Measurements from ENCODE around the gene ARHGEF16. TPM values are rescaled to one million over a fixed set of nuclear protein-coding genes. Genes with fewer than 3 reads are reported as not detected.

The ARHGEF16 gene
- total and polyA plus RNA-seq, 2 experiments from 2014 or later: not detected

- Histone ChIP-seq H2AFZ (no peak overlapping the region), H3K27me3 (replicated peaks; ENCODE audit: insufficient read depth) (peaks cover 30% of the 10 kb centered on the region), H3K9me2 (ENCODE audit: insufficient read depth) (no peaks in the 10 kb centered on the region), H3K27ac (no peak overlapping the region), H3K4me1 (ENCODE audit: insufficient read depth) (no peaks in the 10 kb centered on the region), H3K9me3 (ENCODE audit: low read depth) (no peaks in the 10 kb centered on the region), H3K4me2 (ENCODE audit: unreplicated experiment) (no peak overlapping the region), H3F3A (ENCODE audit: insufficient read depth) (no peaks in the 10 kb centered on the region), H3K36me3 (ENCODE audit: low read depth) (no peaks in the 10 kb centered on the region), H3K9ac (no peak overlapping the region), H3K4me3 (no peak overlapping the region), H3K79me2 (ENCODE audit: insufficient read depth) (no peaks in the 10 kb centered on the region), H4K20me1 (ENCODE audit: insufficient read depth) (no peaks in the 10 kb centered on the region)
- DNase-seq: no peak
- in situ Hi-C loops (cut with MboI): no loop called here
- TF ChIP-seq EZH2 (IDR thresholded peaks at IDR 0.05; ENCODE audit: insufficient read depth, poor library complexity, severe bottlenecking): no peak
- TF ChIP-seq EZH2phosphoT487 (IDR thresholded peaks at IDR 0.05; ENCODE audit: insufficient read depth, low read depth): no peak
- 48 to 57% methylated on average over 8 of the region's 8 CpGs for WGBS, 2 experiments (ENCODE audit: low coverage in 1 of 2, low lambda C conversion rate in 2 of 2, missing lambda C conversion rate in 2 of 2)
Measured at GRCh38 chr1:3441410-3441847, 13.0 kb upstream of the ARHGEF16 start.

GRCh38 chr1:3441880-3442279 is 12.6 kb upstream of the ARHGEF16 start:
- H3K36me3 ChIP-seq (ENCODE audit: low read depth): no peaks in the 10 kb centered on the region
- H3K9me2 ChIP-seq (ENCODE audit: insufficient read depth): no peaks in the 10 kb centered on the region
- no peak for TF ChIP-seq EZH2 (IDR thresholded peaks at IDR 0.05; ENCODE audit: insufficient read depth, poor library complexity, severe bottlenecking)
- TF ChIP-seq EZH2phosphoT487 (IDR thresholded peaks at IDR 0.05; ENCODE audit: insufficient read depth, low read depth): no peak
- H3K4me1 ChIP-seq (ENCODE audit: insufficient read depth): no peaks in the 10 kb centered on the region
- no peak overlapping the region for H3K27ac ChIP-seq
- no peaks in the 10 kb centered on the region for H3K79me2 ChIP-seq (ENCODE audit: insufficient read depth)
- WGBS, 2 experiments (ENCODE audit: low coverage in 1 of 2, low lambda C conversion rate in 2 of 2, missing lambda C conversion rate in 2 of 2): 29 to 43% methylated on average over 8 of the region's 8 CpGs
- no peak for DNase-seq
- in situ Hi-C loops (cut with MboI): no loop called here
- H3K4me2 ChIP-seq (ENCODE audit: unreplicated experiment): no peak overlapping the region
- H3K27me3 ChIP-seq (replicated peaks; ENCODE audit: insufficient read depth): peaks cover 30% of the 10 kb centered on the region
- H3K9me3 ChIP-seq (ENCODE audit: low read depth): no peaks in the 10 kb centered on the region
- no peaks in the 10 kb centered on the region for H4K20me1 ChIP-seq (ENCODE audit: insufficient read depth)
- no peak overlapping the region for H3K9ac ChIP-seq
- H2AFZ ChIP-seq: no peak overlapping the region
- no peaks in the 10 kb centered on the region for H3F3A ChIP-seq (ENCODE audit: insufficient read depth)
- no peak overlapping the region for H3K4me3 ChIP-seq

GRCh38 chr1:3442331-3442730 is 12.1 kb upstream of the ARHGEF16 start:
- no peaks in the 10 kb centered on the region for H3K4me1 ChIP-seq (ENCODE audit: insufficient read depth)
- H3K9ac ChIP-seq: no peak overlapping the region
- in situ Hi-C loops (cut with MboI): no loop called here
- DNase-seq: no peak
- 47 to 48% methylated on average over 13 of the region's 13 CpGs for WGBS, 2 experiments (ENCODE audit: low coverage in 1 of 2, low lambda C conversion rate in 2 of 2, missing lambda C conversion rate in 2 of 2)
- no peaks in the 10 kb centered on the region for H3K36me3 ChIP-seq (ENCODE audit: low read depth)
- H3K9me2 ChIP-seq (ENCODE audit: insufficient read depth): no peaks in the 10 kb centered on the region
- no peaks in the 10 kb centered on the region for H3K9me3 ChIP-seq (ENCODE audit: low read depth)
- H3K4me3 ChIP-seq: no peak overlapping the region
- no peak overlapping the region for H3K27ac ChIP-seq
- H3K4me2 ChIP-seq (ENCODE audit: unreplicated experiment): no peak overlapping the region
- H4K20me1 ChIP-seq (ENCODE audit: insufficient read depth): no peaks in the 10 kb centered on the region
- H2AFZ ChIP-seq: no peak overlapping the region
- peaks cover 30% of the 10 kb centered on the region for H3K27me3 ChIP-seq (replicated peaks; ENCODE audit: insufficient read depth)
- TF ChIP-seq EZH2 (IDR thresholded peaks at IDR 0.05; ENCODE audit: insufficient read depth, poor library complexity, severe bottlenecking) (no peak), EZH2phosphoT487 (IDR thresholded peaks at IDR 0.05; ENCODE audit: insufficient read depth, low read depth) (no peak)
- H3K79me2 ChIP-seq (ENCODE audit: insufficient read depth): no peaks in the 10 kb centered on the region
- H3F3A ChIP-seq (ENCODE audit: insufficient read depth): no peaks in the 10 kb centered on the region

- Histone ChIP-seq H3K36me3 (ENCODE audit: low read depth) (no peaks in the 10 kb centered on the region), H3K27ac (no peak overlapping the region), H3K9ac (no peak overlapping the region), H3K27me3 (replicated peaks; ENCODE audit: insufficient read depth) (peaks cover 30% of the 10 kb centered on the region), H3K79me2 (ENCODE audit: insufficient read depth) (no peaks in the 10 kb centered on the region), H4K20me1 (ENCODE audit: insufficient read depth) (no peaks in the 10 kb centered on the region), H2AFZ (no peak overlapping the region), H3K4me3 (no peak overlapping the region), H3K9me3 (ENCODE audit: low read depth) (no peaks in the 10 kb centered on the region), H3F3A (ENCODE audit: insufficient read depth) (no peaks in the 10 kb centered on the region), H3K4me1 (ENCODE audit: insufficient read depth) (no peaks in the 10 kb centered on the region), H3K9me2 (ENCODE audit: insufficient read depth) (no peaks in the 10 kb centered on the region), H3K4me2 (ENCODE audit: unreplicated experiment) (no peak overlapping the region)
- in situ Hi-C loops (cut with MboI): no loop called here
- TF ChIP-seq EZH2phosphoT487 (IDR thresholded peaks at IDR 0.05; ENCODE audit: insufficient read depth, low read depth): no peak
- no peak for TF ChIP-seq EZH2 (IDR thresholded peaks at IDR 0.05; ENCODE audit: insufficient read depth, poor library complexity, severe bottlenecking)
- DNase-seq: no peak
- 53 to 59% methylated on average over 10 to 12 of the region's 12 CpGs for WGBS, 2 experiments (ENCODE audit: low coverage in 1 of 2, low lambda C conversion rate in 2 of 2, missing lambda C conversion rate in 2 of 2)
Measured at GRCh38 chr1:3442901-3443300, 11.6 kb upstream of the ARHGEF16 start.

- 48 to 53% methylated on average over 7 of the region's 7 CpGs for WGBS, 2 experiments (ENCODE audit: low coverage in 1 of 2, low lambda C conversion rate in 2 of 2, missing lambda C conversion rate in 2 of 2)
- Histone ChIP-seq H3K4me2 (ENCODE audit: unreplicated experiment) (no peak overlapping the region), H4K20me1 (ENCODE audit: insufficient read depth) (no peaks in the 10 kb centered on the region), H3K27ac (no peak overlapping the region), H3K27me3 (replicated peaks; ENCODE audit: insufficient read depth) (peaks cover 36% of the 10 kb centered on the region), H3K9me3 (ENCODE audit: low read depth) (no peaks in the 10 kb centered on the region), H3K79me2 (ENCODE audit: insufficient read depth) (no peaks in the 10 kb centered on the region), H2AFZ (no peak overlapping the region), H3K9me2 (ENCODE audit: insufficient read depth) (no peaks in the 10 kb centered on the region), H3F3A (ENCODE audit: insufficient read depth) (no peaks in the 10 kb centered on the region), H3K4me1 (ENCODE audit: insufficient read depth) (no peaks in the 10 kb centered on the region), H3K9ac (no peak overlapping the region), H3K36me3 (ENCODE audit: low read depth) (no peaks in the 10 kb centered on the region), H3K4me3 (no peak overlapping the region)
- no peak for TF ChIP-seq EZH2 (IDR thresholded peaks at IDR 0.05; ENCODE audit: insufficient read depth, poor library complexity, severe bottlenecking)
- no peak for TF ChIP-seq EZH2phosphoT487 (IDR thresholded peaks at IDR 0.05; ENCODE audit: insufficient read depth, low read depth)
- in situ Hi-C loops (cut with MboI): no loop called here
- DNase-seq: no peak
Measured at GRCh38 chr1:3443807-3444206, 10.7 kb upstream of the ARHGEF16 start.

All from GM23248 (cell line).